HepG2 (cell line): ENCODE data around the gene GALNT18. TPM values are rescaled to one million over a fixed set of nuclear protein-coding genes. Genes with fewer than 3 reads are reported as not detected.

Source experiments
- ATAC-seq: fragments of 200-7000 bp; cut with Tn5 transposase; 3 replicates; pipeline ENCODE4 v1.9.1; 2020; ENCODE audit warnings: mild to moderate bottlenecking, moderate library complexity
- BruUV-seq: library from RNA; stranded (reverse); fragments of 400-500 nt; replicated peaks from 2 replicates; lab custom pipeline; 2021; lab: Mats Ljungman, UMichigan
- CTCF ChIA-PET: fragments of 300-600 bp; formaldehyde crosslinking; extraction: SDS; loops from one replicate; lab custom pipeline; 2021; ENCODE audit warnings: low total read pairs, inconsistent platforms, low intra/inter-chr PET ratio; lab: Yijun Ruan, JAX
- POLR2A ChIA-PET: fragments of 350-600 bp; sonication (Branson Sonifier 250); formaldehyde crosslinking; loops from one replicate; lab custom pipeline; 2020; ENCODE audit warnings: antibody characterized with exemption, inconsistent platforms; lab: Yijun Ruan, JAX
- DNase-seq: peaks from one replicate; pipeline ENCODE4 v3.0.0-alpha.2; 2015; ENCODE audit warnings: low spot score
- FAIRE-seq: peaks from 3 replicates; lab custom pipeline; 2011; peaks lifted over from hg19 to GRCh38; lab: Jason Lieb, UNC
- H2AFZ ChIP-seq: one replicate; pipeline ENCODE4 v1.6.1; 2011; ENCODE audit warnings: low read length, inconsistent platforms
- H3K27ac ChIP-seq: fragments of 300-600 bp; 3 replicates; pipeline ENCODE4 v1.8.0; 2011; ENCODE audit warnings: mixed run types, mild to moderate bottlenecking, mixed read lengths, low read length, inconsistent platforms; ENCODE audit not compliant: insufficient read depth; ENCODE audit errors: extremely low read length
- H3K27me3 ChIP-seq, 2 experiments: fragments of 200-600 bp in 1 of 2; 2 replicates in 1 of 2; 3 replicates in 1 of 2; pipeline versions ENCODE4 v1.6.0 to v1.8.0; 2011; ENCODE audit warnings: low read length in 2 of 2, mild to moderate bottlenecking in 2 of 2, moderate library complexity in 2 of 2, inconsistent platforms in 1 of 2; ENCODE audit not compliant: insufficient read depth in 2 of 2, control insufficient read depth in 1 of 2
- H3K36me3 ChIP-seq, 2 experiments: fragments of 200-600 bp in 1 of 2; replicated peaks in 1 of 2; 2 replicates in 1 of 2; 3 replicates in 1 of 2; pipeline versions ENCODE4 v1.5.1 to v1.8.0; 2011; ENCODE audit warnings: low read length in 2 of 2, inconsistent platforms in 1 of 2; ENCODE audit not compliant: insufficient read depth in 2 of 2, control insufficient read depth in 1 of 2
- H3K4me1 ChIP-seq: 2 replicates; pipeline ENCODE4 v1.5.1; 2012; ENCODE audit warnings: low read length, inconsistent platforms; ENCODE audit not compliant: insufficient read depth
- H3K4me2 ChIP-seq: 2 replicates; pipeline ENCODE4 v1.6.0; 2011; ENCODE audit warnings: low read depth, low read length, inconsistent platforms
- H3K4me3 ChIP-seq, 3 experiments: fragments of 200-600 bp in 1 of 3; sonication (generic), shearing (Covaris generic) in 1 of 3; replicated peaks in 1 of 3; 2 replicates each; pipeline ENCODE4 v1.5.1; 2011 to 2016; ENCODE audit warnings: low read length in 3 of 3, inconsistent platforms in 2 of 3, low read depth in 2 of 3, mild to moderate bottlenecking in 2 of 3, control low read depth in 1 of 3, mixed read lengths in 1 of 3; ENCODE audit not compliant: insufficient read depth in 1 of 3
- H3K79me2 ChIP-seq: one replicate; pipeline ENCODE4 v1.6.1; 2011; ENCODE audit warnings: low read length, inconsistent platforms; ENCODE audit not compliant: insufficient read depth
- H3K9ac ChIP-seq: 2 replicates; pipeline ENCODE4 v1.6.0; 2011; ENCODE audit warnings: mild to moderate bottlenecking, low read depth, low read length, inconsistent platforms; ENCODE audit not compliant: insufficient read depth
- H3K9me3 ChIP-seq: 2 replicates; pipeline ENCODE4 v1.5.1; 2012; ENCODE audit warnings: mild to moderate bottlenecking, low read length
- H4K20me1 ChIP-seq: 2 replicates; pipeline ENCODE4 v1.6.0; 2011; ENCODE audit warnings: inconsistent platforms, mild to moderate bottlenecking, low read length, moderate library complexity; ENCODE audit not compliant: insufficient read depth
- ATF7 ChIP-seq, 2 experiments: fragments of 450-650 bp in 1 of 2; sonication (generic) in 1 of 2; formaldehyde crosslinking in 1 of 2; IDR thresholded peaks; 2 replicates each; pipeline versions ENCODE4 v1.4.0 to v1.6.1; 2016 to 2020; ENCODE audit warnings: antibody characterized with exemption in 1 of 2, mild to moderate bottlenecking in 1 of 2, missing genetic modification reagents in 1 of 2
- CHD2 ChIP-seq: IDR thresholded peaks from 2 replicates; pipeline ENCODE4 v1.6.1; 2011; ENCODE audit warnings: low read depth, low read length, improper control_type of control experiment
- ISX ChIP-seq: sonication (generic); formaldehyde crosslinking; conservative IDR thresholded peaks from 2 replicates; pipeline ENCODE4 v1.5.0; 2020; ENCODE audit warnings: missing genetic modification reagents
- MBNL3 ChIP-seq: fragments of 250-450 bp; sonication (Bioruptor Pico); conservative IDR thresholded peaks from 2 replicates; pipeline ENCODE4 v1.8.0; 2022; ENCODE audit warnings: mild to moderate bottlenecking, inconsistent platforms
- NFKB2 ChIP-seq: sonication (generic); formaldehyde crosslinking; IDR thresholded peaks from 2 replicates; pipeline ENCODE4 v1.4.0; 2020; ENCODE audit warnings: missing genetic modification reagents, borderline replicate concordance
- NPAS2 ChIP-seq: sonication (generic); formaldehyde crosslinking; IDR thresholded peaks from 2 replicates; pipeline ENCODE4 v1.8.0; 2022; ENCODE audit warnings: mild to moderate bottlenecking, missing genetic modification reagents, borderline replicate concordance
- ZNF143 ChIP-seq: sonication (generic); formaldehyde crosslinking; IDR thresholded peaks from 2 replicates; pipeline ENCODE4 v1.4.0; 2020; ENCODE audit warnings: missing genetic modification reagents
- ZNF350 ChIP-seq: sonication (generic); formaldehyde crosslinking; IDR thresholded peaks from 2 replicates; pipeline ENCODE4 v1.4.0; 2020; ENCODE audit warnings: mild to moderate bottlenecking, low read depth, missing genetic modification reagents, borderline replicate concordance
- ZNF367 ChIP-seq: sonication (generic); formaldehyde crosslinking; IDR thresholded peaks from 2 replicates; pipeline ENCODE4 v1.4.0; 2020; ENCODE audit warnings: missing genetic modification reagents, borderline replicate concordance
- ZNF563 ChIP-seq: sonication (generic); formaldehyde crosslinking; IDR thresholded peaks from 2 replicates; pipeline ENCODE4 v1.8.0; 2022; ENCODE audit warnings: mild to moderate bottlenecking, moderate library complexity, missing genetic modification reagents
- ZNF777 ChIP-seq: sonication (generic); formaldehyde crosslinking; IDR thresholded peaks from 2 replicates; pipeline ENCODE4 v1.4.0; 2020; ENCODE audit warnings: missing genetic modification reagents
- WGBS: methylation state at CpG from one replicate; pipeline ENCODE4 v1.1.6; 2017; ENCODE audit warnings: low lambda C conversion rate; 5-methylcytosine and 5-hydroxymethylcytosine counted together
- in situ Hi-C: cut with HindIII; loops from 2 replicates; pipeline ENCODE4 v1.10.0; 2017; ENCODE audit warnings: low pct_unique_long_range_greater_than_20kb; ENCODE audit not compliant: extremely low pct_ligation_motif_present
- intact Hi-C: fragments of 100-400 bp; cut with micrococcal nuclease; formaldehyde crosslinking; loops from one replicate; pipeline ENCODE4 v1.10.0; 2022; ENCODE audit not compliant: unreplicated experiment
- polyA plus RNA-seq, 8 experiments: library from polyadenylated mRNA; depleted of rRNA in 3 of 8; stranded (reverse) in 7 of 8; unstranded in 1 of 8; fragments of >200 nt; fragmentation: Illumina TruSeq in 4 of 8; extraction: Trizol in 4 of 8; gene quantifications; 2 replicates each; pipeline versions ENCODE4 v1.2.1 to v1.2.3, GENCODE V29; 2011 to 2016; ENCODE audit warnings: low read depth in 4 of 8, missing spikeins in 1 of 8, mixed read lengths in 1 of 8; ENCODE audit not compliant: insufficient read depth in 1 of 8
- total RNA-seq, 5 experiments: library from RNA; depleted of rRNA; stranded (reverse); fragments of >200 nt; fragmentation: Illumina TruSeq; extraction: Trizol; gene quantifications; 2 replicates each; pipeline ENCODE4 v1.2.3, GENCODE V29; 2016; ENCODE audit warnings: low read depth in 1 of 5
- TF ChIP-seq, protein P1 (sequence below): sonication (generic); formaldehyde crosslinking; IDR thresholded peaks from 2 replicates; pipeline ENCODE4 v1.4.0; 2020; ENCODE audit warnings: missing genetic modification reagents, borderline replicate concordance
- TF ChIP-seq, protein P2 (sequence below): sonication (generic); formaldehyde crosslinking; conservative IDR thresholded peaks from 2 replicates; pipeline ENCODE4 v1.4.0; 2020; ENCODE audit warnings: missing genetic modification reagents
- TF ChIP-seq, protein P3 (sequence below): sonication (generic); formaldehyde crosslinking; IDR thresholded peaks from 2 replicates; pipeline ENCODE4 v1.5.1; 2020; ENCODE audit warnings: missing genetic modification reagents, mild to moderate bottlenecking, borderline replicate concordance

Gene GALNT18
- total and polyA plus RNA-seq, 2 of the 13 experiments (the other 11 are each of a cell fraction or from before 2014, with no cell fraction given): 0.11 TPM; not detected in 1

DNA sequence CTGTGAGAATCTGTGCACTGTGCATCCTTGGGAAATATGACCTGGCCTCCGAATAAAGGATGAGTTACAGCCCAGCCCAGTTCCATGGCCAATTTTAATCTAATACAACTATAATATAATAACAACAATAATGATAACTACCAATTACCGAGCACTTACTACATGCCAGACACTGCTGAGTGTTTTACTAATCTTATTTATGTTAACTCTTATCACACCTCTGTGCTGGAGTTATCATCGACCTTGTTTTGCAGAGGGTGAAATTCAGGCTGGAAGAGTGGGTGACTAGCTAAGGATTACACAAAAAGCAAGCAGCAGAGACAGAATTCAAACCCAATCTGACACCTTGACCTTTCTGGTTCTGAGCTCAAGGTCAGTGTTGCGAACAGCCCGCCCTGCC lies 83.9 kb downstream of the GALNT18 start (continued):
- TF ChIP-seq ZNF777 (no peak), ZNF367 (CRISPR knock-in tag) (no peak), ZNF563 (no peak), NFKB2 (no peak), ZNF143 (no peak), ISX (no peak), ZNF350 (CRISPR knock-in tag) (no peak)
- TF ChIP-seq, protein P1, sequence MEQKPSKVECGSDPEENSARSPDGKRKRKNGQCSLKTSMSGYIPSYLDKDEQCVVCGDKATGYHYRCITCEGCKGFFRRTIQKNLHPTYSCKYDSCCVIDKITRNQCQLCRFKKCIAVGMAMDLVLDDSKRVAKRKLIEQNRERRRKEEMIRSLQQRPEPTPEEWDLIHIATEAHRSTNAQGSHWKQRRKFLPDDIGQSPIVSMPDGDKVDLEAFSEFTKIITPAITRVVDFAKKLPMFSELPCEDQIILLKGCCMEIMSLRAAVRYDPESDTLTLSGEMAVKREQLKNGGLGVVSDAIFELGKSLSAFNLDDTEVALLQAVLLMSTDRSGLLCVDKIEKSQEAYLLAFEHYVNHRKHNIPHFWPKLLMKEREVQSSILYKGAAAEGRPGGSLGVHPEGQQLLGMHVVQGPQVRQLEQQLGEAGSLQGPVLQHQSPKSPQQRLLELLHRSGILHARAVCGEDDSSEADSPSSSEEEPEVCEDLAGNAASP (CRISPR knock-in tag): no peak

DNA sequence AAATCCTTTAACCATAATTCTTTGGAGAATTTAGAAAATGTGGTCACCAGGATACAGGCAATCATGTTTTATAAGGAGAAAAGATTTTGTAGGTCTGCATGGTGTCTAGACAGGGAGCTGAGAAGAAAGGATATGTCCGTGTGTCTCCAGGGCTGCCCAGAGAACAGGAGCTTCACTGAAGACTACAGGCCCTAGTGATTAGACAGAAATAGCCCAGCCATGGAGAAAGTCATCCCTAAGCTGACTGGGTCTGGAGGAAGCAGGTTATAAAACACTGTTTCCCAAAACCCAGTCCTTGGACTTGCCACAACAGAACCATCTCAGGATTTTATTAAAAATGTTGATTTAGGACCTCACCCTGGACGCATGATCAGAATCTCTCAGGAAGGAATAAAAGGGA lies 84.4 kb downstream of the GALNT18 start:
- DNase-seq (no peak), ATAC-seq (no peak), FAIRE-seq (no peak)
- Histone ChIP-seq H3K27me3 (peaks cover 0 to 19% of the 10 kb centered on the region in 2 experiments; a peak in 2 of 5 replicates), H3K4me3 (no peak overlapping the region), H3K9ac (no peak overlapping the region), H4K20me1 (no peaks in the 10 kb centered on the region), H3K4me1 (no peaks in the 10 kb centered on the region), H2AFZ (no peak overlapping the region), H3K27ac (no peak overlapping the region), H3K9me3 (no peaks in the 10 kb centered on the region), H3K36me3 (no peaks in the 10 kb centered on the region), H3K4me2 (no peak overlapping the region), H3K79me2 (no peaks in the 10 kb centered on the region)
- in situ Hi-C loops: no loop called here
- ChIA-PET POLR2A (no interaction called here), CTCF (no interaction called here)
- WGBS: 46% methylated on average over 2 of the region's 2 CpGs
- BruUV-seq: no TSS peak
- intact Hi-C loops: no loop called here
- TF ChIP-seq, protein P2, sequence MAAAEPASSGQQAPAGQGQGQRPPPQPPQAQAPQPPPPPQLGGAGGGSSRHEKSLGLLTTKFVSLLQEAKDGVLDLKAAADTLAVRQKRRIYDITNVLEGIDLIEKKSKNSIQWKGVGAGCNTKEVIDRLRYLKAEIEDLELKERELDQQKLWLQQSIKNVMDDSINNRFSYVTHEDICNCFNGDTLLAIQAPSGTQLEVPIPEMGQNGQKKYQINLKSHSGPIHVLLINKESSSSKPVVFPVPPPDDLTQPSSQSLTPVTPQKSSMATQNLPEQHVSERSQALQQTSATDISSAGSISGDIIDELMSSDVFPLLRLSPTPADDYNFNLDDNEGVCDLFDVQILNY (CRISPR knock-in tag): no peak
- TF ChIP-seq NPAS2 (CRISPR knock-in tag): no peak
- no peak for TF ChIP-seq ATF7 (IDR thresholded peaks at IDR 0.05)
- no peak for TF ChIP-seq ATF7 (CRISPR knock-in tag; IDR thresholded peaks at IDR 0.05)
- TF ChIP-seq CHD2: no peak
- no peak for TF ChIP-seq MBNL3 (CRISPR knock-in tag)
- TF ChIP-seq, protein P3, sequence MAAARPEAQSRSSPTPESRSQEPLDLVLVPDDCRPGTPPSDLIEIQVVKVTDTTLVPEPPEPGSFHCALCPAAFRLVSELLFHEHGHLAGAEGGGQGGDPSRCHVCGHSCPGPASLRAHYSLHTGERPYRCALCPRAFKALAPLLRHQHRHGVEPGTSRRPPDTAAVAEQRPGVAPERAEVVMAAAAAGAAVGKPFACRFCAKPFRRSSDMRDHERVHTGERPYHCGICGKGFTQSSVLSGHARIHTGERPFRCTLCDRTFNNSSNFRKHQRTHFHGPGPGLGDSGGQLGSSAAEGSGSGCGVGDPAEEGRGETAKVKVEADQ: no peak
